HG03045 (cell line): Measurements from ENCODE around the gene NRG3.
"Not testable (repeated sequence)": the region's sequence is repeated elsewhere in the genome, so short reads cannot be mapped to it uniquely, and the experiment has no call there.

Experiments used
- ATAC-seq: cut with Tn5 transposase; IDR thresholded peaks from one replicate; pipeline ENCODE4 v1.9.1; 2021; ENCODE audit warnings: mild to moderate bottlenecking, moderate library complexity; ENCODE audit not compliant: unreplicated experiment

Gene NRG3

DNA sequence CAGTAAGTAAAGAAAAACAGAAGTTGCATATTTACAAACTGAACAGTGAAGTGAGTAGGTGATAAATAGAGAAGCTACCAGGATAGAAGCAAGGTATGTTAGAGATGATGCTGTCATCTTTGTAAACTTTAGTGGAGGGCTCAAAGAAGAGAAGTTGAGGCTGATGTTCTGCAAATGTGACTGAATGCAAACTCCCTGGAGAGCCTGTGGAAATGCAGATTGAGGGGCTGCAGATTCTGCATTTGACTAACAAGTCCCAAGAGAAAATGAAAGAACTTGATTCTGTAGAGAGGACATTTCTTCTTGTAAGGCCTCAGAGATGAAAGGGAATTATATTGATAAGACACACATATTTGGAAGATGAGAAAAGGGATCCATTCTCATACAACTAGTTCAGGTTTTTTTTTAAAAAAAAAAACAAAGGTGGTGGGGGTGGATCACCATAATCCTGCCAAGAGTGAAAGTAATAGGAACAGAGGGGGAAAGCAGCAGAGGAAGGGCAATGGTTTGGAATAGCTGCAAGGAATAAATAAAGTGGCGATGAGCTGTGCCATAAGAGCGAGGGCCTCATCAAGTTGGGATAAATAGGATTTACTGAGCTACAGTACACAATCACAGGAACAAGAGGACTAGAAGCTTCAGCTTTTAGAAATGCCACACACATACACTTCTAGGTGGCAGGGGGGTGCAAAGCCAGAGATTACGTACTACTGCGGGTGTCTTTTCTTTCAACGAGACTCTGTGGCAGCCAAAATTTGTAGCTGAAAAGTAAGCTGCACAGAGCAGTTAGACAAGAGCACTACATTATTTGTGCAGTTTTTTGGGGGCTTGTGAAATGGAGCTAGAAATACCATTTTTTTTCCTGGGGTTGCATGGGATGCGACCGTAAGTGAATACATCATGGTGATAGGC, 778.5 kb downstream of the NRG3 start:
- ATAC-seq: no peak

DNA sequence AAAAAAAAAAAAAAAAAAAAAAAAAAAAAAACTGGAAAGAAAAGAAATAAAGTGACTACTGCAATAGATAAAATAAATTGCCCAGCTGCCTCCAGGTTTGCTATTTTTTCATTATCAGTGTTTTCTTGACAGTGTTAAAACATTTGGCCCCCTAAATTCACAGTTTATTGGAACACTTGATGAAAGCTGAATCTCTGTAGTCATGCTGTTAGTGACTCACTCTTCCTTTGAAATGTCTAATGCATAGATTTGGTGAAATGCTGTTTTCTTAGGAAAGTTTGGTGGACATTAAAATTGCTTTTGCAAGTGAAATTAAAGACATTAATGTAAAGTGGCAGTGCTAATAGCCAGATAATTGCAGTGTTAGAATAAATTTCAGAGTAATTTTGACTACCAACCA, 785.2 kb downstream of the NRG3 start:
- no peak for ATAC-seq

DNA sequence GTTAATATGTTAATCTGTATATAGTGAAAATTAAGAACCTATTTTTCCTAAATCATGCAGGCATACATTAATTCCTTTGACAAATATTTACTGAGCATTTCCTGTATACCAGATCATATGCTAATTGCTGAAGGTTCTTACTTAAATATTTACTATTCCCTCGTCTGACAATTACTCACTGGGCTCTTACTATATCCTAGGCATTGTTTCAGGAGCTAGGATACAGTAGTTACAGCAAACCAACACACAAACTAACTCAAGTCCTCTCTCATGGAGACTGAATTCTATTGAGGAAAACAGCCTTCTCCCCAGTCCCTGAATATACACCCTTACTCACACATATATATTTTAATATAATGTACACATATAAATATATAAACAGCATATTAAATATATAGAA, 786.0 kb downstream of the NRG3 start:
- no peak for ATAC-seq

DNA sequence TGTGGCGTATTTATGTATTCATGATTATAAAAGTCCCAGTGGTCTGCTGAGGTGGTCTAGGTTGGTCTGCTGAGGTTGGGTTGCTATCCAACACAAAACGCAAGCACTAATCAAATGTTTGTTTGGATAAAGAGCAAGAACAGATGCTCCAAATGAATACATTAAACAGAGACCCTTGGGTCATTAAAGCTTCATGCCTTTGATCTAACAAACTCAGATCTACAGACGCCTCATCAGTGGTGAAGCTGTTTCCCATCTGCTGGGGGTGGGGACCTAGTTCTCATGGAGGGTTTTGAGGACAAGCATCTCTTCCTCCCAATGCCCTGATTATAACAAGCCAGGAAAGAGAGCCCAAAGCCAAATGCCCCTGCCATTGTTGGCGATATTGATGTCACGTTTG, 786.7 kb downstream of the NRG3 start:
- ATAC-seq: no peak

DNA sequence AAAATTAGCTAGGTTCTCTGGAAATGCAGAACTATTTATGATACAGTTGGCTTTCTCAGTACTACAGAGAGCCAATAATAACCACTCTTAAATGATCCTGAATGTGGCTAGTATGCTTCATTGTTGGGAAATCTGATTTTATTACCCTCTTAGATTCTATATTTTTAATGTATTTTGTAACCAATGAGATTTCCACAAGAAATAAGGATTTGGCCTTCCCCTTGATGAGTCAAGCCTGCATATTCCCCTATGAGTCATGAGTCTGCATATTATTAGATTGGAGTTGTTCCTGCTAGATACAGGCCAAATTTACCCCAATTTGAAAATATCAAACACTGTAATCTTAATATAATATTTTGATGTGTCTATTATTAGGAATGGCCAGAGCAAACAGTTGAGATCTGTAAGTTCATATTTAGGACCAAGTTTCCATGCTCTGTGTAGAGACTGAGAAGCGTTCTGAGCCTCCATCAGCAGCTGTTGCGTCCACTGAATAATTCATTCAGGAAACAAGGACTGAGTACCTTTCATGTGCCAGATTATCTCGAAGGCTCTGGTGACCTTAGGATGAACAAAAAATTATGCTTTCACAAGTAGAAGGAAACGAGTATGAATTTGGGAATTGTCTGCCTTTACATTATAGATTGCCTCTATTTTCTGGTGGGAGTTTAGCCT, 793.4 kb downstream of the NRG3 start:
- ATAC-seq: no peak

DNA sequence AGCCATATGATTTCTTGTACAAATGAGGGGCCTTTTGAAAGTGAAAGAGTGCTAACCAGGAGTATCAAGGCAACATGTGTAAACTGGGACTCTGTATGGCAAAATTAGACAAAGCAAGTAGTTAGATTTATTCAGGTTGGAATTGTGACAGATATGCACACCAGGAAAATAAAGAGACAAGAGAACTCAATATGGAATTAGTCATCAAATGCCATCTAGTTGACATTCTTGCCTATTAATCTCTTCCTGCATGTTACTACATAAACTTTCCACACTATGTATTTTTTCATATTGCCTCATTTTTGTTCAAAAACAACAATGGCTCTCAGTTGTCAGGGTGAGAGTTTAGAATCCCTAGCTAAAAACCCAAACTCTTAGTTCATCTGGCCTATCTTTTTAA, 799.0 kb downstream of the NRG3 start:
- ATAC-seq: no peak

DNA sequence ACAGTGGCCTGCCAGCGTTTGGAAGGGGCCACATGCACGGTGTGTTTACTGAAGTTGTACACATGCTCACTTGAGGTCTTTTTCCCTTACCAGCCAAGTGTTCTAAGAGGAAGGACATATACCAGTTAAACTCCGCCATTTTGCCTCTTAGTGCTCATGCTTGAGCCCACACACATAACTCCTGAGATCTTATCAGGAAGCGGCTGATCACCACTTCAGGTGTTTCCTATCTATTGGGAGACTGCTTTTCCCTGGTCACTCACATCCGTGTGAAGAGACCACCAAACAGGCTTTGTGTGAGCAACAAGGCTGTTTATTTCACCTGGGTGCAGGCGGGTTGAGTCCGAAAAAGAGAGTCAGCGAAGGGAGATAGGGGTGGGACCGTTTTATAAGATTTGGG, 802.9 kb downstream of the NRG3 start:
- not testable (repeated sequence) for ATAC-seq

DNA sequence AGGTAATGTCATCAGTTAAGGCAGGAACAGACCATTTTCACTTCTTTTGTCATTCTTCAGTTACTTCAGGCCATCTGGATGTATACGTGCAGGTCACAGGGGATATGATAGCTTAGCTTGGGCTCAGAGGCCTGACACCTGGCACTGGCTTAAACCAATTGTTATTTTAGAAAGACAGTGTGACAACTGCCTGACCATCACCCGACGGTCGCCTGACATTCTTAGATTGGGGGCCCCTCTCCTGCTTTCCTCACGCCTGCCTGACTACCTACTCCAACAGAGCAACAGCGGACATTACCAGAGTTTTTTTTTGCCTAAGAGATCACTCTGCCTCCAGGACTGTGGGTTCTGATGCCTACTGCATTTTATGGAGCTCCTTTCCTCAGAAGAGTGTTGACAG, 803.5 kb downstream of the NRG3 start:
- ATAC-seq: not testable (repeated sequence)

DNA sequence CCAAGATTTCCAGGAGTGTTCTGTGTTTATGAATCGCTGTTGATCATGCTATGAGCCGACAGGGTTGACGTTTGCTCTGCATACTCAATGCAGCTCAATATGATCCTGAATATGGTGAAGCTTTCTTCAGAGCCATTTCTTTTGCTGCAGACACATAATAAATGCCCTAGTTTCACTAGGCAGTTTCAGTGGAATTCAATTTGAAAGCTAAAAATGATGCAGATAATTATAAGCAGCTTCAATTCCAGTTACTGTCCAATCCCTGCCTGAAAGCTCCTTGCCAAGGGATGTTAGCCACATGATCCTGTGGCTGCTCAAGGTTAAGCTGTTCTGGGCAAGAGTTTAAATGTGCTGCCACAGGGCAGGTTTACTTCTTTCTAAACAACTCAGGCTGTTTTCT, 805.6 kb downstream of the NRG3 start:
- no peak for ATAC-seq

DNA sequence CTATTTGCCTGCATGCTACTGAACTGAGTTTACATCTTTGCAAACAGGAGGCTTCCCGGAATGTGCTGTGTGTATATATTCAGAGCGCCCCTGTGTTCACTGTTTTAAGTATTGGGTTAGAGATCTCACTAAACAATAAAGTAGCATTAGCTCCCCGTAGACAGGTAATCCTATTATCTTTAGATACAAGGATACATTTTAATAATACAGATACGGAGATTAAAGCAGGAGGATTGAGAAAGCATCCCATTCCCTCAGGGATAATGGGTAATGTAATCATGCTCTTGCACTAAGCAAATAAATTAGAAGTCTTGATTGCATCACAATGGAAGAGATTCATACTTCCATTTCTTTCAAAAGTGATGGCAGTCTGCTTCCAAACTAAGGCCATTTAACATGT, 809.0 kb downstream of the NRG3 start:
- no peak for ATAC-seq

DNA sequence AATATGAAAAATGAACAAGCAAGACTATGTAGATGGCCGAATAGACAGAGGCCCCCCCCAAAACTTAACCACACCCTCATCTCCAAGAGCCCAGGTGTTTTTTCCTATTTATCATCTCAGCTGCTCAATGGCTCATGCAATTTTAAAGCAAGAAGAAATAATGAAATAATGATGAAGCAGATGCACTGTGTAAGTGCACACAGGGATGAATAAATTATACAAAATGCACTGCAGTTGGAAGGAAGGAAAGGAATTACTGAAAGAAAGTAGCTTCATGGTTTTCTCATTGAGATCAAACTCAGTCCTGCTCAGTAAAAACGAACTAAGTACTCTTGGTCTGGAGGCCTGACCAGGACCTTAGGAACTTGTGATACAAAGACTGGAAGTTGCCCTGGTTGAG, 810.1 kb downstream of the NRG3 start:
- ATAC-seq: no peak

DNA sequence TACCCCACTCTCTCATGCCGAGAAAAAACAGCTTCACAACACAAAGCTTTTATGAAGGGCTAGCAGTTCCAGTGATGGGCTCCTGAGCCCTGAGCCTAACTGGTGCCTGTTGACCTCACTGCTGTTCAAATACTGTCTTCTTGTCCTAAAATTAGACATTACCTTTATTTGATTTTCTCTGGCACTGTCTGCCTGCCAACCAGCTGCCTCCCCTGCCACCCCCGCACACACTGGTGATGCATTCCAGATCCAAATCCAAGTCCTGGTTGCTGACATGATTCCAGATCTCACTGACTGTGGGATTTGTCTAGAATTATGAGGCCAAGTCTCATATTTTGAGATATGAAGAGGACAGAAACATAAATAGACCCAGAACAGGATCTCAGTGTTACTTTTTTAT, 816.2 kb downstream of the NRG3 start:
- no peak for ATAC-seq

DNA sequence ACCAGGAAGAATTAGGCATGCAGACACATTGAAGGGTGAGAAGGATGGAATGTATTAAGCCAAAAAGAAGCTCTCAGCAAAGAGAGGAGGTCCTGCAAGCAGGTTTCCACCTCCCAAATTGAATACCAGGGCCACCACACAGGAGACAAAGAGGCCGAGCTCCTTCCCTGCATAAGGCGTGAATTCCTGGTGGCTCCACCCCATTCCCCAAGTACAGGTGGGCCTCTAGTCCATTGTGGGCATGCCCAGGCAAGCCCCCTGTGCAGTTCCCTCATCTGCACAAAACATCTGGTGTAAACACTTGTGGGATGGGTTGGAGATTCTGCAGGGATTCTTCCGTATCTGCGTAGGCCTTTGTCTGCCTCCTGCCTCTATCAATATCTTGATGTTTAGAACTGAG, 817.5 kb downstream of the NRG3 start:
- ATAC-seq: no peak

DNA sequence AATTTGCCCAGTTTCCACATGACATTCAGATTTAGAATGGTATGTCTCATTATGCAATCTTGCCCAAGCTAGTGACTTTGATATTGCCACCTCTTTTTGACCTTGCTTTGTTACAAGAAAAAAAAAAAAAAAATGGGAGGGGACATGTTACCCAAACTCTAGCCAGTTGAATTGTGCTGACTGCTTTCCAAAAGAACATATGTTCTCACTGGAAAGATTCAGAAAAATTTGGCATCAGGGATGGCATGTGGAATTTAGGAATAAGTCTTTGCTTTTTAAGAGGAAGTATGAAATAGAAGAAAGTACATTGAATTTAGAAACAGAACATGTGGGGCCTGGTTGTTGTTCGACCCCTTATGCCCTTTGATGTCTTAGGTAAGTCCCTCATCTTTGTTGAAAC, 846.8 kb downstream of the NRG3 start:
- no peak for ATAC-seq

DNA sequence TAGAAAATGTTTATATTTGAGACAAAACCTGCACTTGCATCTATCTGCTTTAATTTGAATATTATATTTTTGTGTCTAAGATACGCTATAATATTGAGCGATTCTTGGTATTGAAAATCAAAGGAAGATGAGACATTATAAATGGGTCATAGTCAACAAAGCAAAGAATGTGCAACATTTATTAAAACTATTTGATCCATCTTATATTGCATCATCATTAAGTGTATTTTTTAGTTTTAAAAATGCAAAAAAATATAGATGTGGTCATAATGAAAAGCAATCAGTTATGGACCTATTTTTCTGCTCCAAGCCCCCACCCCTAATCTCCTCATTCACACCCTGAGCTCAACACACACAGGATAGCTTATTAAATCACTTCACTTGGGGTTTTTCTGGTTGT, 847.3 kb downstream of the NRG3 start:
- no peak for ATAC-seq

DNA sequence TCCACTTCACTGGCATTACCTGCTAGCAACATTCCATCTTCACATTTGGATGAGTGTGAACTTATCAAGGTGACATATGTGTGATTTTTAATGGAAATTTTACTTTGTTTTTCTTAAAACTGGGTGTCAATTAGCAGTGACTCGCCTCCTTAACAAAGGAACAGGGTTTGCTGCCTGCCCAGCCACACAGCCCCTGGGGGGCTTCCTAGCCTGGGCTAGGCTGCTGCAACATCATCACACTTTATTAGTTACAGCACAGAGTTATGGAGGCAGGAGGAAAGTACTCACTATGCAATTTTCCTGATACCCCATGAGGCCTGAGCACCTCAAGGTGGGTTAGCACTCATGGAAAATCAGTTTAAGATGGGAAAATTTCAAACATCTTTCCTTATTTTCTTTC, 861.3 kb downstream of the NRG3 start:
- ATAC-seq: no peak

DNA sequence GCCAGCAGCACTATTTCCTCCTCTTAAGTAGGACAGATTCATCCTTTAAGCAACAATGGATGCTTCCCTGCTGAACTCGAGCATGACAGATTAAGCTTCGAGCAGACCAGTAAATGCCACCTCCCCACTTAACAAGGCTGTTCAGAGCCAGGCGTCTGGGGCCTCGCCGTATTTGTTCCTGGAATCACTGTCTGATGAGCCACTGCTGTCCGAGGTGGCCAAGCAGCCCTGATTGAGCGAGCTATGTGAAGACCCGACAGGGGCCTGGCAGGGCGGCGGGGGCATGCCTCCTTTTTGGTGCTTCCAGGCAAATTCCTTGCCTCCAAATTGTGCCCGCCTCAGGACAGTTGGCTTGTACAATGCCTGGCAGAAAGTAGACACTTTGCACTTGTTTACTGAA, 862.6 kb downstream of the NRG3 start:
- ATAC-seq: no peak

DNA sequence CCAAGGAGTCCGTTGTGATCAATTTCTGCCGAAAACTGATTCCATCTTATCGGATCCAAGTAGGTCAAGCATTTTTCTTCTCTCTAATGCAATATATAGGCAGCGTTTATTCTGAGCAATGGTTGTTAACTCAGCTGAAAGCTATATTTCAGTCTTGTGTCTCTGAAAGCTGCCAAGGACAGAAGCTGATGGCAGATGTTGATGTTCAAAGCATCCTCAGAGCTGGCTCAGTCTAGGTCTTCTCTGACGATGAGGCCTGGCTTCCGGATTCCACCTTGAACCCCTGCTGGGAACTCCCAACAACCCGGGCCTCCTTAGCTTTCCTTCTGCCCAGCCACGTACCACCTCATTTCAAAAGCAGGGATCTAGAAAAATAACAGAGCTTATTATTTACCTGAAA, 863.6 kb downstream of the NRG3 start:
- no peak for ATAC-seq

DNA sequence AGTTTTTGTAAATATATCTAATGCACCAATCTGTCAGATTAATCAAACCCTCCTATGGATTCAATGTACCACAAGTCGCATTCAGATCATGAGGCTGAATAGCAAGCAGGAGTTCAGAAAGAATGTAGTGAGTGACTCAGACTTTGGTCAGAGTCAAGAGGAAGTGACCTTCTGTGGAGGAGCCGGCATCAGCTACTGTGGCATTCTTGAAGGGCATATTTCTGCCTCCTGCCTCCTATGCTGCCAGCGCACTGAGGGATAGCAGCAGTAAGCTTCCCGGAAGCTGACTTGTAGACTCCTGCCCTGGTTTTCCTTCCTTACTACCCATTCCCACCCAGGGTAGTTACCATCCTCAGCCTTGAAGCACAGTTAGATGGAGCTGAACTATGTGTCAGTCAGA, 867.5 kb downstream of the NRG3 start:
- ATAC-seq: no peak

DNA sequence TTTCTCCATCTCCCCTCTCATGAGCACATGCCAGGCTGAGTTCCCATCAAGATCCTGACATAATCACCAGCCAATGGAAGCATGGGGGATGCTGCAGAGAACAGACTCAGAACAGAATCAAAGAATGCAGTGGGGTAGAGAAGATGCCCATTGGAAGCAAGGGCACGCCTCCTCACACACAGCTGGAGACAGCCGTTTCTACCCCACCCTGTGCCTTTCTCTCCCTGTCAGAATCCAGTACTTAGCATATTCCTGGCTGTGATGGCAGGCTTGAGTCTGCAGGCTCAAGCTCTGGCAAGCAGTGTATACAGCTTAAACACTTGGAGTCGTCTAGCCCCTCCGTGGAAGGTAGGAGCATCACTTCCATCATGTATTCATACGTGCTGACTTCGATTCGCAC, 867.9 kb downstream of the NRG3 start:
- ATAC-seq: no peak

DNA sequence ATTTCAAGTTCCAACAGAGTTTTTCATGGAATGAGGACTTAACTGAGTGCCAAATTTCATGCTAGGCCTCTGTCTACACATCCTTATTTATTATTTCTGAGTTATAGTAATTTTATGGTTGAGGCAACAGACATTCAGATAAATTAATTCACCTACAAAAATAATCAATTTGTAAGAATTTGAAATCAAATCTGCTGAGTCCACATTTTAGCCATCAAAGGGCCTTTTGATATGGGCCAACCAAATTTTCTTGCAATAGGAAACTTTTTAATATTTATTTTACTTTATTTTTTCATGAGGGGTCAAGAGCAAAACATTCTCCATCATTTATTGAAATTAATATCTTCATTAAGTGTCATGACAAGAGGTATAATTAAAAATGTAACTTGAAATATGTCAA, 875.5 kb downstream of the NRG3 start:
- no peak for ATAC-seq

DNA sequence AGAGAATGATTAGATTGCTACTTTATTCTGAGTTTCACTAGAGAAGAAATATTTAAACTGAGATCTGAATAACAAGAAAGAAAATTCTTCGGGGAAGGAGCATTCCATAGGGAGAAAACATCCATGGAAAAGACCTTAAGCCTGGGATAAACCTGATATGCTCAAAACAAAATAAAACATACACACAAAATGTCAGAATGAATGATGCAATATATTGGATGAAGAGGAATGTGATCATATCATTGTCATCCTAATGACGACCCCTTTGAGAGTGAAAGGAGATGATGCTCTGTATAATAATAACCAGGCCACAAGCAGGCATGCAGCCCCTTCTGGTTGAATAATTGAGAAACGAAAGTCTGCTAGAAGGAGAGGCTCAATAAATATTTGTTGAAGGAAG, 882.4 kb downstream of the NRG3 start:
- ATAC-seq: no peak

DNA sequence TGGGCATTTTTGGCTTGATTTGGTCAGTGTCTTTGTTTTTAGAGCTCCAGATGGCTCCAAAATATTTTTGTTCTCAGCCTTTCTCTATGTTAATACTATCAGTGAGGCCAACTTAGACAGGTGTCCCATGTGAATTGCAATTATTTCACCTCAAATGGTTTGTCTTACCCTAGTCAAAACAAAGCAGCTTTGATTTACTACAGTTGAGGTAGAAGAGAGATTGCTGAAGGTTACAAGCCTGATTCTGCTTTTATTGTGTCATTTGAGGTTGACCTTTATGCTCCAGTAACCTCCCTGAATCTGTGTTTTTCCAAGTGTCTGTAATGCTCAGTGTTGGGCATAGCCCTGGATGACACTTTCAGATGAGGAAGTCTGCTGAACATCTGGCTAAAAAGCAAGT, 882.9 kb downstream of the NRG3 start:
- ATAC-seq: no peak
